Measurements from ENCODE around the gene CNFN. TPM values are rescaled to one million over a fixed set of nuclear protein-coding genes. Genes with fewer than 3 reads are reported as not detected.

The CNFN gene
- total and polyA plus RNA-seq, 2 experiments from 2014 or later = 6.7 to 54.5 TPM

DNA sequence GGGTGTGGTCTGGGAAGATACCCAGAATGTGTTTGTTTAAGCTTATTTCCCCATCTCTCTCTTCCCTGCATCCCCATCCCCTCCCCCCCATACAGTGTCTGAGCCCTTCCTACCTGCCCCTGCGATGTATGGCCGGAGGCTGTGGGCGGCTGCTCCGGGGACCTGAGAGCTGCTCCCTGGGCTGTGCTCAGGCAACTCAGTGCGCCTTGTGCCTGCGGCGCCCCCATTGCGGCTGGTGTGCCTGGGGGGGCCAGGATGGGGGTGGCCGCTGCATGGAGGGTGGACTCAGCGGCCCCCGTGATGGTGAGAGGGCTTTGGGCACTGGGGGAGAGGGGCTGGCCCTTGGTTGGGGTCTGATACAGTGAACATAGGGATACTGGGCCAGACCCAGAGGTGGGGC is 21.7 kb downstream of the CNFN start:
- Histone ChIP-seq H3K4me2 (no peak overlapping the region; the same call in 1 of the 2 replicates), H3K79me2 (replicated peaks; ENCODE audit: insufficient read depth) (no peaks in the 10 kb centered on the region), H4K20me1 (replicated peaks; ENCODE audit: insufficient read depth) (no peaks in the 10 kb centered on the region), H2AFZ (no peak overlapping the region), H3K27me3 (ENCODE audit: insufficient read depth) (no peaks in the 10 kb centered on the region), H3K4me3 (no peak overlapping the region), H3K4me1 (ENCODE audit: insufficient read depth) (peaks cover 32% of the 10 kb centered on the region), H3K27ac (ENCODE audit: low read depth) (no peak overlapping the region), H3K36me3 (ENCODE audit: insufficient read depth) (no peaks in the 10 kb centered on the region; the same call in 1 of the 2 replicates), H3F3A (replicated peaks; ENCODE audit: low read depth) (0 out of 2 replicates have a peak, but pooled peaks cover 12% of the 10 kb centered on the region), H3K9me2 (ENCODE audit: insufficient read depth) (no peaks in the 10 kb centered on the region)
- Mint-ChIP-seq H3K27ac (no peak overlapping the region), H3K4me3 (no peak overlapping the region), H3K9me3 (peaks cover 20% of the 10 kb centered on the region), H3K36me3 (ENCODE audit: low read depth) (peaks cover 50% of the 10 kb centered on the region), H3K4me1 (peaks cover 52% of the 10 kb centered on the region), H3K27me3 (ENCODE audit: insufficient read depth, low read depth, poor library complexity) (peaks cover 19% of the 10 kb centered on the region)
- ATAC-seq (no peak; the same call in 2 of the 3 replicates), DNase-seq (ENCODE audit: low spot score) (no peak)
- TF ChIP-seq, protein P1, sequence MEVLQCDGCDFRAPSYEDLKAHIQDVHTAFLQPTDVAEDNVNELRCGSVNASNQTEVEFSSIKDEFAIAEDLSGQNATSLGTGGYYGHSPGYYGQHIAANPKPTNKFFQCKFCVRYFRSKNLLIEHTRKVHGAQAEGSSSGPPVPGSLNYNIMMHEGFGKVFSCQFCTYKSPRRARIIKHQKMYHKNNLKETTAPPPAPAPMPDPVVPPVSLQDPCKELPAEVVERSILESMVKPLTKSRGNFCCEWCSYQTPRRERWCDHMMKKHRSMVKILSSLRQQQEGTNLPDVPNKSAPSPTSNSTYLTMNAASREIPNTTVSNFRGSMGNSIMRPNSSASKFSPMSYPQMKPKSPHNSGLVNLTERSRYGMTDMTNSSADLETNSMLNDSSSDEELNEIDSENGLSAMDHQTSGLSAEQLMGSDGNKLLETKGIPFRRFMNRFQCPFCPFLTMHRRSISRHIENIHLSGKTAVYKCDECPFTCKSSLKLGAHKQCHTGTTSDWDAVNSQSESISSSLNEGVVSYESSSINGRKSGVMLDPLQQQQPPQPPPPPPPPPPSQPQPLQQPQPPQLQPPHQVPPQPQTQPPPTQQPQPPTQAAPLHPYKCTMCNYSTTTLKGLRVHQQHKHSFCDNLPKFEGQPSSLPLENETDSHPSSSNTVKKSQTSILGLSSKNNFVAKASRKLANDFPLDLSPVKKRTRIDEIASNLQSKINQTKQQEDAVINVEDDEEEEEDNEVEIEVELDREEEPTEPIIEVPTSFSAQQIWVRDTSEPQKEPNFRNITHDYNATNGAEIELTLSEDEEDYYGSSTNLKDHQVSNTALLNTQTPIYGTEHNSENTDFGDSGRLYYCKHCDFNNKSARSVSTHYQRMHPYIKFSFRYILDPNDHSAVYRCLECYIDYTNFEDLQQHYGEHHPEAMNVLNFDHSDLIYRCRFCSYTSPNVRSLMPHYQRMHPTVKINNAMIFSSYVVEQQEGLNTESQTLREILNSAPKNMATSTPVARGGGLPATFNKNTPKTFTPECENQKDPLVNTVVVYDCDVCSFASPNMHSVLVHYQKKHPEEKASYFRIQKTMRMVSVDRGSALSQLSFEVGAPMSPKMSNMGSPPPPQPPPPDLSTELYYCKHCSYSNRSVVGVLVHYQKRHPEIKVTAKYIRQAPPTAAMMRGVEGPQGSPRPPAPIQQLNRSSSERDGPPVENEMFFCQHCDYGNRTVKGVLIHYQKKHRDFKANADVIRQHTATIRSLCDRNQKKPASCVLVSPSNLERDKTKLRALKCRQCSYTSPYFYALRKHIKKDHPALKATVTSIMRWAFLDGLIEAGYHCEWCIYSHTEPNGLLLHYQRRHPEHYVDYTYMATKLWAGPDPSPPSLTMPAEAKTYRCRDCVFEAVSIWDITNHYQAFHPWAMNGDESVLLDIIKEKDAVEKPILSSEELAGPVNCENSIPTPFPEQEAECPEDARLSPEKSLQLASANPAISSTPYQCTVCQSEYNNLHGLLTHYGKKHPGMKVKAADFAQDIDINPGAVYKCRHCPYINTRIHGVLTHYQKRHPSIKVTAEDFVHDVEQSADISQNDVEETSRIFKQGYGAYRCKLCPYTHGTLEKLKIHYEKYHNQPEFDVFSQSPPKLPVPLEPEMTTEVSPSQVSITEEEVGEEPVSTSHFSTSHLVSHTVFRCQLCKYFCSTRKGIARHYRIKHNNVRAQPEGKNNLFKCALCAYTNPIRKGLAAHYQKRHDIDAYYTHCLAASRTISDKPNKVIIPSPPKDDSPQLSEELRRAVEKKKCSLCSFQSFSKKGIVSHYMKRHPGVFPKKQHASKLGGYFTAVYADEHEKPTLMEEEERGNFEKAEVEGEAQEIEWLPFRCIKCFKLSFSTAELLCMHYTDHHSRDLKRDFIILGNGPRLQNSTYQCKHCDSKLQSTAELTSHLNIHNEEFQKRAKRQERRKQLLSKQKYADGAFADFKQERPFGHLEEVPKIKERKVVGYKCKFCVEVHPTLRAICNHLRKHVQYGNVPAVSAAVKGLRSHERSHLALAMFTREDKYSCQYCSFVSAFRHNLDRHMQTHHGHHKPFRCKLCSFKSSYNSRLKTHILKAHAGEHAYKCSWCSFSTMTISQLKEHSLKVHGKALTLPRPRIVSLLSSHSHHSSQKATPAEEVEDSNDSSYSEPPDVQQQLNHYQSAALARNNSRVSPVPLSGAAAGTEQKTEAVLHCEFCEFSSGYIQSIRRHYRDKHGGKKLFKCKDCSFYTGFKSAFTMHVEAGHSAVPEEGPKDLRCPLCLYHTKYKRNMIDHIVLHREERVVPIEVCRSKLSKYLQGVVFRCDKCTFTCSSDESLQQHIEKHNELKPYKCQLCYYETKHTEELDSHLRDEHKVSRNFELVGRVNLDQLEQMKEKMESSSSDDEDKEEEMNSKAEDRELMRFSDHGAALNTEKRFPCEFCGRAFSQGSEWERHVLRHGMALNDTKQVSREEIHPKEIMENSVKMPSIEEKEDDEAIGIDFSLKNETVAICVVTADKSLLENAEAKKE (CRISPR knock-in tag; IDR thresholded peaks at IDR 0.05) = no peak
- TF ChIP-seq JUNB (IDR thresholded peaks at IDR 0.05; ENCODE audit: unreplicated experiment) = no peak
- TF ChIP-seq NANOG (IDR thresholded peaks at IDR 0.05; ENCODE audit: borderline replicate concordance) = no peak
- TF ChIP-seq POLR2AphosphoS5 (IDR thresholded peaks at IDR 0.05; ENCODE audit: low read depth) = no peak
- TF ChIP-seq, protein P2, sequence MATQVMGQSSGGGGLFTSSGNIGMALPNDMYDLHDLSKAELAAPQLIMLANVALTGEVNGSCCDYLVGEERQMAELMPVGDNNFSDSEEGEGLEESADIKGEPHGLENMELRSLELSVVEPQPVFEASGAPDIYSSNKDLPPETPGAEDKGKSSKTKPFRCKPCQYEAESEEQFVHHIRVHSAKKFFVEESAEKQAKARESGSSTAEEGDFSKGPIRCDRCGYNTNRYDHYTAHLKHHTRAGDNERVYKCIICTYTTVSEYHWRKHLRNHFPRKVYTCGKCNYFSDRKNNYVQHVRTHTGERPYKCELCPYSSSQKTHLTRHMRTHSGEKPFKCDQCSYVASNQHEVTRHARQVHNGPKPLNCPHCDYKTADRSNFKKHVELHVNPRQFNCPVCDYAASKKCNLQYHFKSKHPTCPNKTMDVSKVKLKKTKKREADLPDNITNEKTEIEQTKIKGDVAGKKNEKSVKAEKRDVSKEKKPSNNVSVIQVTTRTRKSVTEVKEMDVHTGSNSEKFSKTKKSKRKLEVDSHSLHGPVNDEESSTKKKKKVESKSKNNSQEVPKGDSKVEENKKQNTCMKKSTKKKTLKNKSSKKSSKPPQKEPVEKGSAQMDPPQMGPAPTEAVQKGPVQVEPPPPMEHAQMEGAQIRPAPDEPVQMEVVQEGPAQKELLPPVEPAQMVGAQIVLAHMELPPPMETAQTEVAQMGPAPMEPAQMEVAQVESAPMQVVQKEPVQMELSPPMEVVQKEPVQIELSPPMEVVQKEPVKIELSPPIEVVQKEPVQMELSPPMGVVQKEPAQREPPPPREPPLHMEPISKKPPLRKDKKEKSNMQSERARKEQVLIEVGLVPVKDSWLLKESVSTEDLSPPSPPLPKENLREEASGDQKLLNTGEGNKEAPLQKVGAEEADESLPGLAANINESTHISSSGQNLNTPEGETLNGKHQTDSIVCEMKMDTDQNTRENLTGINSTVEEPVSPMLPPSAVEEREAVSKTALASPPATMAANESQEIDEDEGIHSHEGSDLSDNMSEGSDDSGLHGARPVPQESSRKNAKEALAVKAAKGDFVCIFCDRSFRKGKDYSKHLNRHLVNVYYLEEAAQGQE (IDR thresholded peaks at IDR 0.05; ENCODE audit: unreplicated experiment) = no peak
- no peak for TF ChIP-seq EZH2phosphoT487 (IDR thresholded peaks at IDR 0.05; ENCODE audit: unreplicated experiment)
- TF ChIP-seq, protein P3, sequence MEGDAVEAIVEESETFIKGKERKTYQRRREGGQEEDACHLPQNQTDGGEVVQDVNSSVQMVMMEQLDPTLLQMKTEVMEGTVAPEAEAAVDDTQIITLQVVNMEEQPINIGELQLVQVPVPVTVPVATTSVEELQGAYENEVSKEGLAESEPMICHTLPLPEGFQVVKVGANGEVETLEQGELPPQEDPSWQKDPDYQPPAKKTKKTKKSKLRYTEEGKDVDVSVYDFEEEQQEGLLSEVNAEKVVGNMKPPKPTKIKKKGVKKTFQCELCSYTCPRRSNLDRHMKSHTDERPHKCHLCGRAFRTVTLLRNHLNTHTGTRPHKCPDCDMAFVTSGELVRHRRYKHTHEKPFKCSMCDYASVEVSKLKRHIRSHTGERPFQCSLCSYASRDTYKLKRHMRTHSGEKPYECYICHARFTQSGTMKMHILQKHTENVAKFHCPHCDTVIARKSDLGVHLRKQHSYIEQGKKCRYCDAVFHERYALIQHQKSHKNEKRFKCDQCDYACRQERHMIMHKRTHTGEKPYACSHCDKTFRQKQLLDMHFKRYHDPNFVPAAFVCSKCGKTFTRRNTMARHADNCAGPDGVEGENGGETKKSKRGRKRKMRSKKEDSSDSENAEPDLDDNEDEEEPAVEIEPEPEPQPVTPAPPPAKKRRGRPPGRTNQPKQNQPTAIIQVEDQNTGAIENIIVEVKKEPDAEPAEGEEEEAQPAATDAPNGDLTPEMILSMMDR (conservative IDR thresholded peaks at IDR 0.05; ENCODE audit: low read depth in 2 of 2) = no peak
- TF ChIP-seq ZNF114 (CRISPR knock-in tag; IDR thresholded peaks at IDR 0.05) = no peak
- no peak for TF ChIP-seq ZNF331 (CRISPR knock-in tag; IDR thresholded peaks at IDR 0.05; ENCODE audit: low read depth)
- TF ChIP-seq EZH2 (IDR thresholded peaks at IDR 0.05; ENCODE audit: low read depth, unreplicated experiment) = no peak
- no peak for TF ChIP-seq STAT1 (IDR thresholded peaks at IDR 0.05; ENCODE audit: unreplicated experiment)
- no peak for TF ChIP-seq CREB1 (CRISPR knock-in tag; IDR thresholded peaks at IDR 0.05; ENCODE audit: low read depth)
- TF ChIP-seq, protein P4, sequence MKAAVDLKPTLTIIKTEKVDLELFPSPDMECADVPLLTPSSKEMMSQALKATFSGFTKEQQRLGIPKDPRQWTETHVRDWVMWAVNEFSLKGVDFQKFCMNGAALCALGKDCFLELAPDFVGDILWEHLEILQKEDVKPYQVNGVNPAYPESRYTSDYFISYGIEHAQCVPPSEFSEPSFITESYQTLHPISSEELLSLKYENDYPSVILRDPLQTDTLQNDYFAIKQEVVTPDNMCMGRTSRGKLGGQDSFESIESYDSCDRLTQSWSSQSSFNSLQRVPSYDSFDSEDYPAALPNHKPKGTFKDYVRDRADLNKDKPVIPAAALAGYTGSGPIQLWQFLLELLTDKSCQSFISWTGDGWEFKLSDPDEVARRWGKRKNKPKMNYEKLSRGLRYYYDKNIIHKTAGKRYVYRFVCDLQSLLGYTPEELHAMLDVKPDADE (IDR thresholded peaks at IDR 0.05) = no peak
